Neural crest cell (in vitro differentiated cells): ENCODE data around the gene PPP1R1B. TPM values are rescaled to one million over a fixed set of nuclear protein-coding genes. Genes with fewer than 3 reads are reported as not detected.
A peak's percentile ranks its signal among the peaks of the same experiment; 100 is the strongest.
"Not testable (repeated sequence)": the region's sequence is repeated elsewhere in the genome, so short reads cannot be mapped to it uniquely, and the experiment has no call there.

Experiments
- DNase-seq: peaks from one replicate; pipeline ENCODE4 v3.0.0; 2021; ENCODE audit warnings: low read depth, mixed read lengths, low spot score
- H3K27ac Mint-ChIP-seq: one replicate; pipeline ENCODE4 v1.8.0; 2021; ENCODE audit warnings: mild to moderate bottlenecking, mixed read lengths; ENCODE audit not compliant: unreplicated experiment
- H3K27me3 Mint-ChIP-seq: 2 replicates; pipeline ENCODE4 v1.8.0; 2021; ENCODE audit warnings: low read depth, mild to moderate bottlenecking, mixed read lengths
- H3K36me3 Mint-ChIP-seq: 2 replicates; pipeline ENCODE4 v1.8.0; 2021; ENCODE audit warnings: low read depth, mild to moderate bottlenecking, mixed read lengths
- H3K4me1 Mint-ChIP-seq: 2 replicates; pipeline ENCODE4 v1.8.0; 2021; ENCODE audit warnings: mixed read lengths
- H3K4me3 Mint-ChIP-seq: one replicate; pipeline ENCODE4 v1.8.0; 2021; ENCODE audit warnings: mild to moderate bottlenecking, mixed read lengths
- H3K9me3 Mint-ChIP-seq: 2 replicates; pipeline ENCODE4 v1.8.0; 2021; ENCODE audit warnings: mixed read lengths
- total RNA-seq: library from RNA; stranded (reverse); gene quantifications from 2 replicates; pipeline ENCODE4 v1.2.1, GENCODE V29; 2021
- TF ChIP-seq, protein P1 (sequence below): fragments of 200-600 bp; sonication (generic); conservative IDR thresholded peaks from 2 replicates; pipeline ENCODE4 v1.5.0; 2021; ENCODE audit warnings: antibody characterized with exemption, mild to moderate bottlenecking

Gene PPP1R1B
- total RNA-seq, 1 donor from 2014 or later: not detected

DNA sequence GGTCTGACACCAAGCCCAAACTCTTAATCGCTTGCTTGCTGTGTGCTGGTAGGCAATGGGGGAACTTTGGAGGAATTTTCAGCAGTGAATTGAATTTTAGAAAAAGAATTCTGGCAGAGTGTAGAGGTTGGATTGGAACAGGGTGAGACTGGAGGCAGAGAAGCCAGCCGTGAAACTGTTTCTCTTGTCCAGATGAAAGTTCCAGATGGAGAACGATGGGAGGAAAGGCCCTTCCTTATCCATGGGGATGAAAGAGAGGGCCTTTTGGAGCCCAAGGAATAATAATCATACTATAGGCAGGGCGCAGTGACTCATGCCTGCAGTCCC is 45.0 kb upstream of the PPP1R1B start:
- no peak for DNase-seq
- Mint-ChIP-seq H3K4me1 (peaks cover 12% of the 10 kb centered on the region), H3K9me3 (no peaks in the 10 kb centered on the region), H3K36me3 (no peaks in the 10 kb centered on the region), H3K27me3 (peaks cover 32% of the 10 kb centered on the region), H3K4me3 (no peak overlapping the region), H3K27ac (no peak overlapping the region)
- TF ChIP-seq, protein P1, sequence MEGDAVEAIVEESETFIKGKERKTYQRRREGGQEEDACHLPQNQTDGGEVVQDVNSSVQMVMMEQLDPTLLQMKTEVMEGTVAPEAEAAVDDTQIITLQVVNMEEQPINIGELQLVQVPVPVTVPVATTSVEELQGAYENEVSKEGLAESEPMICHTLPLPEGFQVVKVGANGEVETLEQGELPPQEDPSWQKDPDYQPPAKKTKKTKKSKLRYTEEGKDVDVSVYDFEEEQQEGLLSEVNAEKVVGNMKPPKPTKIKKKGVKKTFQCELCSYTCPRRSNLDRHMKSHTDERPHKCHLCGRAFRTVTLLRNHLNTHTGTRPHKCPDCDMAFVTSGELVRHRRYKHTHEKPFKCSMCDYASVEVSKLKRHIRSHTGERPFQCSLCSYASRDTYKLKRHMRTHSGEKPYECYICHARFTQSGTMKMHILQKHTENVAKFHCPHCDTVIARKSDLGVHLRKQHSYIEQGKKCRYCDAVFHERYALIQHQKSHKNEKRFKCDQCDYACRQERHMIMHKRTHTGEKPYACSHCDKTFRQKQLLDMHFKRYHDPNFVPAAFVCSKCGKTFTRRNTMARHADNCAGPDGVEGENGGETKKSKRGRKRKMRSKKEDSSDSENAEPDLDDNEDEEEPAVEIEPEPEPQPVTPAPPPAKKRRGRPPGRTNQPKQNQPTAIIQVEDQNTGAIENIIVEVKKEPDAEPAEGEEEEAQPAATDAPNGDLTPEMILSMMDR: no peak

DNA sequence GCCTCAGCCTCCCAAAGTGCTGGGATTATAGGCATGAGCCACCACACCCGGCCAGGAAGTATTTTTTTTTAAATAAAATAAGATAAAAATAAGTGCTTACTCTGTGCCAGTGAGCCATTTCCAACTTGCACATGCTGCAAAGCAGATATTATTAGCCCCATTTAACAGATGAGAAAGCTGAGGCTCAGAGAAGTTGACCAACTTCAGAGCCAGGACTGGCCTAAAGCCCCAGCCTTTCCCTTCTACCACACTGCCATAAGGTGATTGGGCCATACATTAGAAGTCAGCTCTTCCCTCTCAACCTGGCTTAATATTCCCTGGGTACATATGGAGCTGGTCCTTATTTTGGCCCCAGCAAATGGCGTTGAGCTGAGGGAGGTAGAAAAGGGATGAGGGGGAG is 44.1 kb upstream of the PPP1R1B start:
- H3K9me3 Mint-ChIP-seq: no peaks in the 10 kb centered on the region
- H3K27me3 Mint-ChIP-seq: peaks cover 39% of the 10 kb centered on the region
- H3K4me3 Mint-ChIP-seq: no peak overlapping the region
- DNase-seq: no peak
- H3K27ac Mint-ChIP-seq: no peak overlapping the region
- H3K4me1 Mint-ChIP-seq: peaks cover 12% of the 10 kb centered on the region
- H3K36me3 Mint-ChIP-seq: no peaks in the 10 kb centered on the region
- TF ChIP-seq, protein P1: no peak

DNA sequence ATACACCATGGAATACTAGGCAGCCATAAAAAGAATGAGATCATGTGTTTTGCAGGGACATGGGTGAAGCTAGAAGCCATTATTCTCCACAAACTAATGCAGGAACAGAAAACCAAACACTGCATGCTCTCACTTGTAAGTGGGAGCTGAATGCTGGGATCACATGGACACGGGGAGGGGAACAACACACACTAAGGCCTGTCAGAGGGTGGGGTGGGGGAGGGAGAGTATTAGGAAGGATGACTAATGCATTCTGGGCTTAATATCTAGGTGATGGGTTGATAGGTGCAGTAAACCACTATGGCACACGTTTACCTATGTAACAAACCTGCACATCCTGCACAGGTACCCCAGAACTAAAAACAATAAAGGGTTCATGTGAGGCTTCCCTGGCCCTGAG is 36.6 kb upstream of the PPP1R1B start:
- H3K4me1 Mint-ChIP-seq, H3K4me3 Mint-ChIP-seq, DNase-seq, H3K9me3 Mint-ChIP-seq, H3K36me3 Mint-ChIP-seq, H3K27ac Mint-ChIP-seq: not testable (repeated sequence)
- peaks cover 81% of the 10 kb centered on the region for H3K27me3 Mint-ChIP-seq

DNA sequence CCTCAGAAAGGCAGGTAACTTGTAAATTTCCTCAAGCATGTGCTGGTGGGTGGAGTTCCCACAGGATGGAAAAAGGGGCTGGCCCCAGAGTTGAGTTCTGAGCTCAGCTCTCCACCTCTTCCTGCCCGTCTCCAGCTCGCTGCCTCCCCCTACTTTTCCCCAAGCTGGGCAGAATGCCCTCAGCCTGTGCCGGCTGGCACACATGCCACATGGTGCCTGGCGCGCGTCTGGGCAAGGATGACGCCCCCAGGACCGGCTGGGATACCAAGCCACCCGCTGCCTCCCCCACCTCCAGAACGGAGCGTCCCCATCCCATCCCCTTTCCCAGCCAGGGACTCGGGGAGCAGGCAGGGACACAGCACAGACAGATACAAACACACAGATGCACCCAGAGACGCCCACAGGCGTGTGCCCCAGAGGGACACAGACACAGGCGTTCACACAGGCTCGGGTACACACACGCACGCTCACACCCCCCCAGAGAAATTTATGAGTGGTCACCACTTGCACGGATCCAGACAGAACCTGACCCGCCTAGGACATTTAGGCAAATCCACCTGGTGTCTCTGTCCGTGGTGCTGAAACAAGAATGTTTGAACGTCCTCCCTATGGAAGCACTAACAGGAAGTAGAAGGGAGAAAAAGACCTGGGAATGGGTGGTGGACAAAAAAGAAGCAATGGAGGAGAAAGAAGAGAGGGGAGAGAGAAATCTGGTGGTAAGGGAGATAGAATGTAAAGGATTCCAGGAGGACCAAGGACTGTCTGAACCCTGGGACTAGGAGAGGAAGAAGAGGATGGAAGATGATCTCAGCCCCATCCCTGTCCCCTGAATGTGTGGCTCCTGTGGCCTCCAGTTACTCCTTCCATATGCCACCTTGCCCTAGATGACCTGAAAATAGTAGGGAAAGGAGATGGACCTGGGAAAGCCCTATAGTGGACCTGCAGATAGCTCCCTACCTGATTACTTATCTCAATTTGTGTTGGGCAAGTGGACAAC is 34.5 kb upstream of the PPP1R1B start:
- TF ChIP-seq, protein P1: no peak
- Mint-ChIP-seq H3K27me3 (peaks cover 96% of the 10 kb centered on the region), H3K27ac (no peak overlapping the region), H3K9me3 (no peaks in the 10 kb centered on the region), H3K4me3 (no peak overlapping the region), H3K36me3 (no peaks in the 10 kb centered on the region), H3K4me1 (no peaks in the 10 kb centered on the region)
- peak; percentile 55 for DNase-seq

DNA sequence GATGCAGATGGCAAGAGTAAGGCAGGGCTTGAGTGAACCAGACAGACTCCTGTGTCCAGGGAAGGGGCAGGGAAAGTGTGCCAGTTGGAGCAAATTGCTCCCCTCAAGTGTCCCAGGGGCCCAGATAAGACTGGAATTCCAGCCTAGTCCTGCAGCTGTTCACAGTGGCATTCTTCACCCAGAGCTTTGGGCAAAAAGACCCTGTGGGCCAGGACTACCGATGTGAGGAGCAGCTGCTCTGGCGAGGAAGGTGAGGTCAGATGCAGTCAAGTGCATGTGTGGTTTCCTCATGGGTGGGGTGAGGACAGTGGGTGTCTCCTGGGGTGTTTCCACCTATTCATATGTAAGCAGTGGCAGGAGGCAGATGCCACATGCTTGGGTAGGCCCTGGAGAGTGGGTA is 33.4 kb upstream of the PPP1R1B start:
- Mint-ChIP-seq H3K4me1 (no peaks in the 10 kb centered on the region), H3K36me3 (no peaks in the 10 kb centered on the region), H3K27me3 (peaks cover 98% of the 10 kb centered on the region), H3K9me3 (no peaks in the 10 kb centered on the region), H3K27ac (no peak overlapping the region), H3K4me3 (no peak overlapping the region)
- DNase-seq: no peak
- TF ChIP-seq, protein P1: no peak

DNA sequence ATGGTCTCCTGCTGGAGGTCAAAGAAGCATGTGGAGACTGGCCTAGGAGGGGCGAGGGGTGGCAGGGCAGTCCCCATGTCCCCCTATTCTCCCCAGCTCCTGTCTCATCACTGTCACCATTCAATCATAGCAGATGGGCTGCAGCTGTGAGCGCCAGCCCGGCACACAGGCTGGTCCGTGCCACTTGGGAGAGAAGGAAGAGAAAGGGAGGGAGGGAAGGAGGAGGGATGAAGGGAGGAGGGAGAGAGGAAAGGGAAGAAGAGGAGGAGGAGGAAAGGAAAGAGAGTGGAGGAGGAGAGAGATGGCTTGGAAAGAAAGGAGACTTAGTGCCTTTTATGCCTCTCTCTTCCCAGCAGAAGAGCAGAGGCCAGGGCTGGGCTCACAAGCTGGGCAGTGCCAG is 31.5 kb upstream of the PPP1R1B start:
- no peak overlapping the region for H3K27ac Mint-ChIP-seq
- no peaks in the 10 kb centered on the region for H3K4me1 Mint-ChIP-seq
- no peaks in the 10 kb centered on the region for H3K36me3 Mint-ChIP-seq
- peaks cover 100% of the 10 kb centered on the region for H3K27me3 Mint-ChIP-seq
- TF ChIP-seq, protein P1: no peak
- no peak for DNase-seq
- H3K9me3 Mint-ChIP-seq: no peaks in the 10 kb centered on the region
- no peak overlapping the region for H3K4me3 Mint-ChIP-seq
